ENCODE data around the gene MRPL41.
"Not testable (repeated sequence)": the region's sequence is repeated elsewhere in the genome, so short reads cannot be mapped to it uniquely, and the experiment has no call there.

The MRPL41 gene

DNA sequence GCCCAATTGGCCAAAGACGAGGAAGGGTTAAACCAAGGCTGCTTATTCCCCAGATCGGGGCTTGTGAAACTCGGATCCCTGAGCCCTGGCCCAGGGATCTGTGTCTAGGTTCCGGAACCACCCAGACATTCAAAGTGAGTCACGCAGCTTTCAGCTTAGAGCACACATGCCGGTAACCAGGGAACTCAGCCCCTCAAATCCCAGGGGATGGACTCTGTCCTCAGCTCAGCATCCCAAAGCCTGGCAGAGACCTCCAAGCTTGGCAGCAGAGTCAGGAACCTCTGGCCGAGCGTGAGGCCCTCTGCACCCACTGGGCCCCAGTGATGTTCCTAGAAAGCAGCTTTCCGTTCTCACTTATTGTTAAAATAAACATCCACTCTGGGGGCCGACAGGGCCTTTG lies 6.6 kb upstream of the MRPL41 start:
- Histone ChIP-seq H3K4me3 (IDR thresholded peaks at IDR 0.05; ENCODE audit: insufficient read depth, low read depth, low read length) (no peak overlapping the region), H4K20me1 (ENCODE audit: insufficient read depth) (no peaks in the 10 kb centered on the region), H3K27ac (no peak overlapping the region), H3K27me3 (ENCODE audit: insufficient read depth, low read depth) (no peaks in the 10 kb centered on the region), H3K36me3 (ENCODE audit: insufficient read depth) (no peaks in the 10 kb centered on the region), H2AFZ (ENCODE audit: low read depth) (no peak overlapping the region), H3K9ac (no peak overlapping the region), H3K4me2 (no peak overlapping the region), H3K4me1 (ENCODE audit: low read depth, poor library complexity, severe bottlenecking) (peaks cover 4% of the 10 kb centered on the region), H3K79me2 (ENCODE audit: insufficient read depth, low read depth) (no peaks in the 10 kb centered on the region)
- TF ChIP-seq, protein P1, sequence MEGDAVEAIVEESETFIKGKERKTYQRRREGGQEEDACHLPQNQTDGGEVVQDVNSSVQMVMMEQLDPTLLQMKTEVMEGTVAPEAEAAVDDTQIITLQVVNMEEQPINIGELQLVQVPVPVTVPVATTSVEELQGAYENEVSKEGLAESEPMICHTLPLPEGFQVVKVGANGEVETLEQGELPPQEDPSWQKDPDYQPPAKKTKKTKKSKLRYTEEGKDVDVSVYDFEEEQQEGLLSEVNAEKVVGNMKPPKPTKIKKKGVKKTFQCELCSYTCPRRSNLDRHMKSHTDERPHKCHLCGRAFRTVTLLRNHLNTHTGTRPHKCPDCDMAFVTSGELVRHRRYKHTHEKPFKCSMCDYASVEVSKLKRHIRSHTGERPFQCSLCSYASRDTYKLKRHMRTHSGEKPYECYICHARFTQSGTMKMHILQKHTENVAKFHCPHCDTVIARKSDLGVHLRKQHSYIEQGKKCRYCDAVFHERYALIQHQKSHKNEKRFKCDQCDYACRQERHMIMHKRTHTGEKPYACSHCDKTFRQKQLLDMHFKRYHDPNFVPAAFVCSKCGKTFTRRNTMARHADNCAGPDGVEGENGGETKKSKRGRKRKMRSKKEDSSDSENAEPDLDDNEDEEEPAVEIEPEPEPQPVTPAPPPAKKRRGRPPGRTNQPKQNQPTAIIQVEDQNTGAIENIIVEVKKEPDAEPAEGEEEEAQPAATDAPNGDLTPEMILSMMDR (conservative IDR thresholded peaks at IDR 0.05; ENCODE audit: low read depth, low read length): no peak

DNA sequence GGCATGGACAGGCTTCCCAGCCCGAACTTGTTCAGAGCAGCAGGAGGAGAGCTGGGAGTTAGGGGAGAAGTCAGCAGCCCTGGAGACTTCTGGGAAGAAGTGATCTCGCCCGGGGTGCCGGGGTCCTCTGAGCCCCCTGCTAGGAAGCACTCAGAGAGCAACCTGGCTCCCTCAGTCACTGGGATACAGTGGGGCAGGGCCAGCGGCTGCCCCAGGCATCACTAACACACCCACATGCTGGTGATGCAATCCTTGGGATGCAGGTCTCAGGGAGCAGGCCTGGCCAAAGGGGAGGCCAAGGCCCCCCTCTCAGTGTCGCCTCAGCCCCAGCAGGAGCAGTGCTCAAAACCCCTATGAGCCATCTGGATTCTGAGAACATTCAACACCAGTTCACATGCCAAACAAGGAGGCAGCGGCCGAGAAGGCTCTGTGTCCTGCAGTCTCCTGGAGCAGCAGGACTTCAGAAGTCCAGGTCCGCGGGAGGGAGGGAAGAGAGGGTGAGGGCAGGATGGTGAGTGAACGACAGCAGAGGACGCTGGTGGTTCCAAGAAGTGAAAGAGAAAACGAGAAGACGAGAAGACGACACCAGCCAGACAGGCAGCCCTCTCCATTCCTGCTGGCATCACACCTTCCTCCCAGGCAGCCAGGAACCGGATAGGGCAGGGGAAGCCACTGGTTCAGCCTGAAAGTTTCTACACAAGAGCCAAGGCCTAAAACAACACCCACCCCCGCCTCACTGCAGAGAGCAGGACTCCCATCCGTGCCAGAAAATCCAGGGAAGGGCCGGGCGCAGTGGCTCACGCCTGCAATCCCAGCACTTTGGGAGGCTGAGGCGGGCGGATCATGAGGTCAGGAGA lies 3.8 kb upstream of the MRPL41 start:
- Histone ChIP-seq H3K4me2 (no peak overlapping the region), H3K27me3 (ENCODE audit: insufficient read depth, low read depth) (no peaks in the 10 kb centered on the region), H2AFZ (ENCODE audit: low read depth) (no peak overlapping the region), H3K36me3 (ENCODE audit: insufficient read depth) (no peaks in the 10 kb centered on the region), H3K79me2 (ENCODE audit: insufficient read depth, low read depth) (no peaks in the 10 kb centered on the region), H3K4me1 (ENCODE audit: low read depth, poor library complexity, severe bottlenecking) (peaks cover 4% of the 10 kb centered on the region), H3K9ac (no peak overlapping the region), H4K20me1 (ENCODE audit: insufficient read depth) (no peaks in the 10 kb centered on the region), H3K27ac (no peak overlapping the region), H3K4me3 (IDR thresholded peaks at IDR 0.05; ENCODE audit: insufficient read depth, low read depth, low read length) (no peak overlapping the region)
- TF ChIP-seq, protein P1 (conservative IDR thresholded peaks at IDR 0.05; ENCODE audit: low read depth, low read length): no peak

DNA sequence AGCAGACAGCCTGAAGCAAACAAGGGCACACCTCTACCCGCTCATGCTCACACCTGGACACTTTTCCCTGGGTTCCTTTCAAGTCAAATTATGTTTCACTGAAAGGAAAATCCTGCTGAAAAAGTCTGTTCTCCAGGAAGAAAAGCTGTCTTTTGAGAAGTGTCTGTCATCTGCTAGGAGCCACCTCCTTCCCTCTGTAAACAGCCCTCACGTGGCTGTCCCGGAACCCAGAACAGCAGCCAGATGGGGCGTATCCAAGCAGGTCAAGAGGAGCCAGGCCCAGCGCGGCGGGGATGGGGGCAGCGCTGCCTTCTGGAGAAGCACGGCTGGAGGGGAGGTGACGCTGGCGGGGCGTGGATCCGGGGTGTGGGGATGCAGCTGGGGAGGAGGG lies 1.5 kb upstream of the MRPL41 start, which contains the start of gene PNPLA7:
PNPLA7 (minus strand) TSS at position 172 of the 391 bp plus-strand sequence. CDS start 205 bp downstream, outside the sequence.
- TF ChIP-seq, protein P1 (conservative IDR thresholded peaks at IDR 0.05; ENCODE audit: low read depth, low read length): no peak
- peak within 1 kb of the TSS; percentile 21 for H3K4me2 ChIP-seq
- no peak within 1 kb of the TSS; the same call in 1 of the 2 replicates for H2AFZ ChIP-seq (ENCODE audit: low read depth)
- no peak within 1 kb of the TSS for H3K9ac ChIP-seq
- no peaks in the 10 kb centered on the region for H3K79me2 ChIP-seq (ENCODE audit: insufficient read depth, low read depth)
- no peaks in the 10 kb centered on the region for H3K27me3 ChIP-seq (ENCODE audit: insufficient read depth, low read depth)
- H3K4me3 ChIP-seq (IDR thresholded peaks at IDR 0.05; ENCODE audit: insufficient read depth, low read depth, low read length): no peak within 1 kb of the TSS
- H3K36me3 ChIP-seq (ENCODE audit: insufficient read depth): no peaks in the 10 kb centered on the region
- H3K27ac ChIP-seq: no peak within 1 kb of the TSS
- H4K20me1 ChIP-seq (ENCODE audit: insufficient read depth): no peaks in the 10 kb centered on the region
- peaks cover 4% of the 10 kb centered on the region for H3K4me1 ChIP-seq (ENCODE audit: low read depth, poor library complexity, severe bottlenecking)

DNA sequence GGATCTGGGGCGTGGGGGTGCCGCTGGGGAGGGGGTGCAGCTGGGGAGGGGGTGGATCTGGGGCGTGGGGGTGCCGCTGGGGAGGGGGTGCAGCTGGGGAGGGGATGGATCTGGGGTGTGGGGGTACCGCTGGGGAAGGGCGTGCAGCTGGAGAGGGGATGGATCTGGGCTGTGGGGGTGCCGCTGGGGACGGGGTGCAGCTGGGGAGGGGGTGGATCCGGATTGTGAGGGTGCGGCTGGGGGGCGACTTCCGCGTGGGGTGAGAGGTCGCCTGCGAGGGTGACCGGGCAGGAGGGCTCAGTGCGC lies 768 bp upstream of the MRPL41 start:
- not testable (repeated sequence) for H3K27me3 ChIP-seq (ENCODE audit: insufficient read depth, low read depth); H2AFZ ChIP-seq (ENCODE audit: low read depth); H3K4me2 ChIP-seq; H3K36me3 ChIP-seq (ENCODE audit: insufficient read depth); H3K4me1 ChIP-seq (ENCODE audit: low read depth, poor library complexity, severe bottlenecking); H3K9ac ChIP-seq; H4K20me1 ChIP-seq (ENCODE audit: insufficient read depth); H3K27ac ChIP-seq; H3K4me3 ChIP-seq (IDR thresholded peaks at IDR 0.05; ENCODE audit: insufficient read depth, low read depth, low read length); H3K79me2 ChIP-seq (ENCODE audit: insufficient read depth, low read depth)

All from KMS-11 (cell line).